Effector memory CD8-positive, alpha-beta T cell (primary cell): ENCODE results near the gene TMEM272.

Experiments
- ATAC-seq: fragments of 150-1000 bp; cut with Tn5 transposase; replicated peaks from 2 replicates; pipeline ENCODE4 v1.10.0; 2021; ENCODE audit warnings: mild to moderate bottlenecking, moderate library complexity
- DNase-seq, 3 experiments: peaks; one replicate each; pipeline ENCODE4 v3.0.0; 2021
- H3K27ac Mint-ChIP-seq, 2 donors: one replicate each; pipeline ENCODE4 v1.8.0; 2022; ENCODE audit warnings: mild to moderate bottlenecking in 2 of 2, mixed read lengths in 2 of 2, moderate library complexity in 2 of 2
- H3K27me3 Mint-ChIP-seq, 2 donors: one replicate each; pipeline ENCODE4 v1.8.0; 2022; ENCODE audit warnings: mixed read lengths in 2 of 2
- H3K36me3 Mint-ChIP-seq: one replicate; pipeline ENCODE4 v1.8.0; 2022; ENCODE audit warnings: mild to moderate bottlenecking, moderate library complexity, mixed read lengths; ENCODE audit not compliant: insufficient read depth
- H3K4me1 Mint-ChIP-seq, 2 donors: one replicate each; pipeline ENCODE4 v1.8.0; 2022; ENCODE audit warnings: low read depth in 2 of 2, mixed read lengths in 2 of 2
- H3K4me3 Mint-ChIP-seq, 2 donors: one replicate each; pipeline ENCODE4 v1.8.0; 2022; ENCODE audit warnings: mild to moderate bottlenecking in 2 of 2, mixed read lengths in 2 of 2, moderate library complexity in 2 of 2
- H3K9me3 Mint-ChIP-seq, 2 donors: one replicate each; pipeline ENCODE4 v1.8.0; 2022; ENCODE audit warnings: mixed read lengths in 2 of 2

Gene TMEM272

DNA sequence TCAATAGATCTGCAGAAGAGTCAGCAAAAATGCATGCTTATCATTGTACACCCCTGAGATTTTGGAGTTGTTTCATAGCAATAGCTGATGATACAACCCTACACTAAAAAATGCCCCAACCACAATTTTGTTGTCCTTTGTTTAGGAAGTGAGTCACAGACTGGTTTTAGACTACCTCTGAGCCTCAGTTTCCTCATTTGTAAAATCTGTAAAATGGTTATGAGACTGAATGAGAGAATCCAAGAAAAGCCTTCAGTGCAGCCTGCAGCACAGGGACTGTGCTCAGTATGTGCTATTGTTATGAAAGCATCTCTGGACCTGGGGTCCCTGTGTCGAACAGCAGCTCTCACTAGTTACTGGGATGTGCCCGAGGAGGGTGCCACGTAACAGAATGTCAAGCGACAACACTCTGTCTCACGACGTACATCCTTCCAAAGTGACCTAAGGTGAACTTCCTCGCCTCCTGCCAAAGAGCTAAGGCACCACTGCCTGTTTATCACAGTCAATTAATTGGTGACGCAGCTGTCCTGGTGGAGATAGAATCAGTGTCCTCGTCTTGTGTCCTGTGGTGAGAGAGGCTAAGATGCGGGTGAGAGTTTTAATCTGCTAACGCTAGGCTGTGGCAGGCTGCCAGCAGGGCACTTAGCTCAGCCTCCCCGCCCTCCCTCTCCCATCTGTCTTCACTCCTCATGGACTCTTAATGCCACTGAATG, 59.1 kb downstream of the TMEM272 start:
- H3K9me3 Mint-ChIP-seq, result no peaks in the 10 kb centered on the region
- DNase-seq, result no peak
- H3K4me1 Mint-ChIP-seq, result peaks cover 4 to 9% of the 10 kb centered on the region in 2 donors
- peak overlapping the region in 1 of 2 donors; percentile 28 for H3K27ac Mint-ChIP-seq
- H3K36me3 Mint-ChIP-seq, result peaks cover 13% of the 10 kb centered on the region
- ATAC-seq, result peak; percentile 59
- no peaks in the 10 kb centered on the region for H3K27me3 Mint-ChIP-seq
- H3K4me3 Mint-ChIP-seq, result no peak overlapping the region

DNA sequence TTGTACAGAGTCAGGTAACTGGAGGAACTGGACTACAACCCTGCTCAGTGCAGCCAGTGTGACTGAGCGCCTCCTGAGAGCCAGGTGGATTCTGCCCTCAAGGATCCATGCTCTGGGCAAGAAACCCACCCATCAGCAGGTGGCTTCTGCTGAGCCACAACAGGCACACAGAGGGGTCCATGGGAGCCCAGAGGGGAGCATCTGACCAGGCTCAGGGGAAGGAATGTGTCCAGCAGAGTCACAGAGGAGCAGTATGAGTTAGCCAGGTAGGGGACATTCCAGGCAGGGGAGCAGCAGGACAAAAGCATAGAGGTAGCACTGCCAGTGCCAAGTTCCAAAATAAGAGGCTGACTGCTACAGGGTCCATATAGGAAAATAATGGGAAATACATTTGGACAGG, 60.9 kb downstream of the TMEM272 start:
- H3K27ac Mint-ChIP-seq, result peak overlapping the region in 1 of 2 donors; percentile 68
- ATAC-seq, result no peak

GRCh38 chr13:51783428-51784094, 61.4 kb downstream of the TMEM272 start:
- Mint-ChIP-seq H3K4me1 (peaks cover 4 to 9% of the 10 kb centered on the region in 2 donors), H3K36me3 (peaks cover 9% of the 10 kb centered on the region), H3K27me3 (no peaks in the 10 kb centered on the region), H3K27ac (peak overlapping the region in 1 of 2 donors; percentile 68), H3K9me3 (no peaks in the 10 kb centered on the region), H3K4me3 (no peak overlapping the region)
- no peak for DNase-seq
- no peak for ATAC-seq

More for the DNA sequence above, 60.9 kb downstream of the TMEM272 start:
- H3K36me3 Mint-ChIP-seq, result peaks cover 10% of the 10 kb centered on the region
- H3K27me3 Mint-ChIP-seq, result no peaks in the 10 kb centered on the region
- peaks cover 4 to 9% of the 10 kb centered on the region in 2 donors for H3K4me1 Mint-ChIP-seq
- H3K4me3 Mint-ChIP-seq, result no peak overlapping the region
- H3K9me3 Mint-ChIP-seq, result no peaks in the 10 kb centered on the region
- no peak for DNase-seq

DNA sequence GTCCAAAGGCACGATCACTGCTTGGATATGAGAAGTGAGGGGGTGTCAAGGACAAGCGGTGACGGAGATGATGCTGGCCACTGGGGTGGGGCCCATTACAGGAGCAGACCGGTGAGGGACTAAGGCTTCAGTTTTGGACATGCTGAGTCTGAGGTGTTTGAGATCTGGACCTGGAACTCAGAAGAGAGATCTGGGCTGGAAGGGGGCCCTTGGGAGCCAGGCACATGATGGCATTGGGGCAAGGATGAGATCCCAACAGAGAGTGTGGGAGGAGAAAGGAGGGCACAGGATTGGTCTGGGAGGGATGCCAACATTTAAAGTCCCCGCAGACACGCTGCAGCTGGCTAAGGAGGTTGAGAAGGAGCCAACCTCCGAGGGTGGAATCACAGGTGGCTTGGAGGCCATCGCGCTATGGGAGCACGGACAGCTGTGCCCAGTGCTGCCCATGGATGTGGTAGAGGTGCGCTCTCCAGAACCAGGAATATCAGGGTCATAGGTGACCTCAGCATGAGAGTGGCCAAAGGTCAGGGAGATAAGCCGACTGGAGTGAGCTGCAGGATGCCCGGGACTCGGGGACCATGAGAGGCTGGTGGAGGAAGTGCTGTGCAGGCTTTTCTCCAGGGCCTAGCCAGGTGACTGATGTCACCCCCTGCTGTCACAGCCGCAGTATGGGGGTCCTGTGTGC, 62.8 kb downstream of the TMEM272 start:
- H3K4me3 Mint-ChIP-seq, result no peak overlapping the region

GRCh38 chr13:51781246-51782022, 63.5 kb downstream of the TMEM272 start:
- Mint-ChIP-seq H3K36me3 (peaks cover 6% of the 10 kb centered on the region), H3K27ac (peak overlapping the region; percentile 13 to 68)
- peak; percentile 56 for ATAC-seq

More for the DNA sequence above, 62.8 kb downstream of the TMEM272 start:
- Mint-ChIP-seq H3K9me3 (no peaks in the 10 kb centered on the region), H3K4me1 (peaks cover 4 to 11% of the 10 kb centered on the region in 2 donors), H3K27me3 (no peaks in the 10 kb centered on the region), H3K36me3 (peaks cover 6% of the 10 kb centered on the region), H3K27ac (peak overlapping the region; percentile 13 to 68)
- no peak for ATAC-seq
- no peak for DNase-seq

GRCh38 chr13:51780099-51780498, 64.9 kb downstream of the TMEM272 start:
- Mint-ChIP-seq H3K36me3 (peaks cover 6% of the 10 kb centered on the region), H3K4me3 (no peak overlapping the region), H3K27me3 (no peaks in the 10 kb centered on the region), H3K27ac (no peak overlapping the region), H3K9me3 (no peaks in the 10 kb centered on the region), H3K4me1 (peaks cover 4 to 11% of the 10 kb centered on the region in 2 donors)
- no peak for ATAC-seq
- no peak for DNase-seq

More at GRCh38 chr13:51781246-51782022, 63.5 kb downstream of the TMEM272 start:
- DNase-seq, result no peak
- H3K4me3 Mint-ChIP-seq, result no peak overlapping the region
- peaks cover 4 to 11% of the 10 kb centered on the region in 2 donors for H3K4me1 Mint-ChIP-seq
- H3K27me3 Mint-ChIP-seq, result no peaks in the 10 kb centered on the region
- no peaks in the 10 kb centered on the region for H3K9me3 Mint-ChIP-seq

GRCh38 chr13:51778392-51778791, 66.6 kb downstream of the TMEM272 start:
- Mint-ChIP-seq H3K27ac (no peak overlapping the region), H3K9me3 (no peaks in the 10 kb centered on the region), H3K4me1 (peaks cover 4 to 6% of the 10 kb centered on the region in 2 donors), H3K27me3 (no peaks in the 10 kb centered on the region), H3K4me3 (no peak overlapping the region), H3K36me3 (peaks cover 4% of the 10 kb centered on the region)
- DNase-seq (no peak), ATAC-seq (no peak)

- no peaks in the 10 kb centered on the region for H3K27me3 Mint-ChIP-seq
- H3K4me1 Mint-ChIP-seq, result peaks cover 4 to 6% of the 10 kb centered on the region in 2 donors
- no peak for DNase-seq
- H3K9me3 Mint-ChIP-seq, result no peaks in the 10 kb centered on the region
- no peak overlapping the region for H3K27ac Mint-ChIP-seq
- ATAC-seq, result no peak
- no peak overlapping the region for H3K4me3 Mint-ChIP-seq
- peaks cover 4% of the 10 kb centered on the region for H3K36me3 Mint-ChIP-seq
These were observed 67.1 kb downstream of the TMEM272 start for GRCh38 chr13:51777921-51778320.

DNA sequence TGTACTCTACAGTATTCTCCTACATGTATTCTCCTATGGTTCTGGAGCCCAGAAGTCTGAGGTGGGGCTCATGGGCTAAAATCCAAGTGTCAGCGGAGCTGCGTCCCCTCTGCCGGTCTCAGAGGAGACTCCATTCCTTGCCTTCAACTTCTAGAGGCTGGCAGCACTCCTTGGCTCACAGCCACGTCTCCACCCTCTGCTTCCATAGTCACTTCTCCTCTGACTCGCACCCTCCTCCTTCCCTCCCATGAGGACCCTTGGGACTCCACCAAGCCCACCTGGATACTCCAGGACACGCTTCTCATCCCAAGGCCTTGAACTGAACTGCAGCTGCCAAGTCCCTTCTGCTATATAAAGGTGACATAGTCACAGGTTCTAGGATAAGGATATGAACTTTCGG, 68.8 kb downstream of the TMEM272 start:
- Mint-ChIP-seq H3K27ac (peak overlapping the region in 1 of 2 donors; percentile 38), H3K36me3 (peaks cover 5% of the 10 kb centered on the region), H3K9me3 (no peaks in the 10 kb centered on the region), H3K4me1 (peaks cover 0 to 2% of the 10 kb centered on the region in 2 donors), H3K27me3 (no peaks in the 10 kb centered on the region), H3K4me3 (no peak overlapping the region)
- DNase-seq (no peak), ATAC-seq (no peak)

DNA sequence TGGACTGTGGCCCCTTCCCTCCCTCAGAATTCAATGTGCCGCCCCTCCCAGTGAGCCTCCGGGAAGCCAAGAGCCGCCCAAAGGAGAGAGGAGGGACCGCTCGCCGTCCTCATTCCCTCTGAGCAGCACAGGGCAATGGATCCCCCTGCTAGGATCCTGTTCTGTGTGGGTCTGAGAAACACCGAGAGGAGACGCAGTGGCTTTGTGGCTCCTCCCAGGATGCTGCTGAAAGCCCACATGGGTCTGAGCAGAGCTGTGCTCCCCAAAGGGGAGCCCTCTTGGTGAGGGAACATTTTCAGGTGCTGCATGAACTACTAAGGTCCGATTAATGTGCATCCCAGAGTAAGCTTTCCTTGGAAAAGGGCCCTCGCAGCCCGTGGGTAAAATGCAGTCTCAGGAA, 71.5 kb downstream of the TMEM272 start:
- H3K27me3 Mint-ChIP-seq, result no peaks in the 10 kb centered on the region
- H3K9me3 Mint-ChIP-seq, result no peaks in the 10 kb centered on the region
- ATAC-seq (no peak), DNase-seq (no peak)
- no peak overlapping the region for H3K4me3 Mint-ChIP-seq
- no peak overlapping the region for H3K27ac Mint-ChIP-seq
- peaks cover 0 to 6% of the 10 kb centered on the region in 2 donors for H3K4me1 Mint-ChIP-seq
- H3K36me3 Mint-ChIP-seq, result peaks cover 5% of the 10 kb centered on the region

- ATAC-seq, result no peak
- H3K4me3 Mint-ChIP-seq, result no peak overlapping the region
- H3K4me1 Mint-ChIP-seq, result peaks cover 0 to 4% of the 10 kb centered on the region in 2 donors
- H3K9me3 Mint-ChIP-seq, result no peaks in the 10 kb centered on the region
- H3K36me3 Mint-ChIP-seq, result peaks cover 8% of the 10 kb centered on the region
- DNase-seq, result no peak
- no peaks in the 10 kb centered on the region for H3K27me3 Mint-ChIP-seq
- H3K27ac Mint-ChIP-seq, result no peak overlapping the region
These were observed 72.2 kb downstream of the TMEM272 start for GRCh38 chr13:51772781-51773180.

GRCh38 chr13:51772105-51772455, 72.9 kb downstream of the TMEM272 start:
- Mint-ChIP-seq H3K9me3 (no peaks in the 10 kb centered on the region), H3K27me3 (no peaks in the 10 kb centered on the region), H3K4me1 (peaks cover 0 to 4% of the 10 kb centered on the region in 2 donors), H3K4me3 (no peak overlapping the region), H3K27ac (peak overlapping the region; percentile 69 to 93), H3K36me3 (peaks cover 10% of the 10 kb centered on the region)
- ATAC-seq (no peak), DNase-seq (no peak)
